GM19395 (cell line): ENCODE measurements around the gene PNLIP.
A peak's percentile ranks its signal among the peaks of the same experiment; 100 is the strongest.

Experiments
- ATAC-seq: cut with Tn5 transposase; IDR thresholded peaks from one replicate; pipeline ENCODE4 v1.9.1; 2021; ENCODE audit warnings: mild to moderate bottlenecking, moderate library complexity; ENCODE audit not compliant: unreplicated experiment

PNLIP gene

GRCh38 chr10:116545756-116546155, at the start of gene PNLIP:
Gene PNLIP, plus strand, starts transcription at chr10:116545931. Its CDS starts 162 bp downstream, at chr10:116546093.
- no peak for ATAC-seq

- ATAC-seq = no peak
These were observed 40.9 kb upstream of the PNLIP start for GRCh38 chr10:116504786-116505185.

- ATAC-seq = no peak
These were observed 35.2 kb upstream of the PNLIP start for GRCh38 chr10:116510565-116510964.

- ATAC-seq = no peak
These were observed 34.4 kb upstream of the PNLIP start for GRCh38 chr10:116511365-116511764.

GRCh38 chr10:116521424-116522290, 24.1 kb upstream of the PNLIP start:
- ATAC-seq = peak; percentile 81

- no peak for ATAC-seq
These were observed 22.8 kb upstream of the PNLIP start for GRCh38 chr10:116522803-116523381.

GRCh38 chr10:116524736-116525135, 21.0 kb upstream of the PNLIP start:
- ATAC-seq = no peak

- no peak for ATAC-seq
These were observed 19.5 kb upstream of the PNLIP start for GRCh38 chr10:116526219-116526618.

GRCh38 chr10:116536810-116537209, 8.9 kb upstream of the PNLIP start:
- no peak for ATAC-seq

GRCh38 chr10:116538456-116538855, 7.3 kb upstream of the PNLIP start:
- ATAC-seq = no peak

- no peak for ATAC-seq
These were observed 6.7 kb upstream of the PNLIP start for GRCh38 chr10:116538992-116539391.

GRCh38 chr10:116540814-116541213, 4.9 kb upstream of the PNLIP start:
- ATAC-seq = no peak

- ATAC-seq = no peak
These were observed 3.6 kb upstream of the PNLIP start for GRCh38 chr10:116542007-116542677.

GRCh38 chr10:116545122-116545521, 609 bp upstream of the PNLIP start:
- no peak for ATAC-seq

GRCh38 chr10:116548301-116548700, 2.6 kb downstream of the PNLIP start:
- ATAC-seq = no peak

GRCh38 chr10:116553378-116553980, 7.7 kb downstream of the PNLIP start:
- no peak for ATAC-seq

GRCh38 chr10:116554628-116555027, 8.9 kb downstream of the PNLIP start:
- no peak for ATAC-seq

- ATAC-seq = no peak
These were observed 10.1 kb downstream of the PNLIP start for GRCh38 chr10:116555880-116556279.

- no peak for ATAC-seq
These were observed 11.7 kb downstream of the PNLIP start for GRCh38 chr10:116557305-116557880.

GRCh38 chr10:116565534-116565933, 19.8 kb downstream of the PNLIP start:
- no peak for ATAC-seq

GRCh38 chr10:116566932-116567331, 21.2 kb downstream of the PNLIP start:
- no peak for ATAC-seq
